Brain pericyte (primary cell): ENCODE data around the gene AK4.

ENCODE experiments used
- DNase-seq: peaks from one replicate; pipeline ENCODE4 v3.0.0-alpha.2; 2012; ENCODE audit warnings: low read depth, low spot score

The AK4 gene

DNA sequence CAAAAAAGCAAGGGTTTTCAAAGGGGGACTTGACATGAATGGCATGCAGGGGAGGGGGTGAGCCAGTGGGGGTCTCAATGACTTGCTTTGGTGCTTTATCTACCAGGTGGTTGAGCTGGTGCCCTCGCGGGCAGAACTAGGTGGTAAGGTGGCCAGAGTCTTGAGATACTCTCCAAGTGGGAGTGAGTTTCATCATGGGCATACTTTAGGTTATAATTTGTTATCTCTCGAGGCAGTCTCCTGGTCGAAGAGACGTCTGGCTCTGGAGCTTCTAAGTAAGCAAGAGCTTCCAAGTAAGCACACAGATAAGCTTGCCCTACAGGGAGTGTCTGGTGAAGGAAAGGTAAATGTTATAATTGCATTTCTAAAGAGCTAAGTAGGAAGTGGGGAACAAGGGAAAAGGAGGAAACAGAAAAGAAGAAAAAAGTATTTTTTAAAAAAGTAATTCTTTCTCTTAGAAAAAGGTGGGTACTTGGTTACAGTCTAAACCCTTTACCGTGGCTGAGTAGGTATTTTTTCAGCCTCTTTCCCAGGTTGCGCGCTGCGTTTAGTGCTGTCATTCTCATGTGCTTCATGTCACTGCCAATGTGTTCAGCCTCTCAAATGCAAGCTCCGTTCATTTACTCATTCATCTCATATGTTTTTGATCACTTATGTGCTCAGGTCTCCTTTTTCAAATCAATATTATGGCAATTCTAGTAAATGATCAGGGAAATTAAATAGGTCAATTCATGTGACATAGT, 129.8 kb downstream of the AK4 start:
- DNase-seq, result no peak

GRCh38 chr1:65278376-65279069, 130.5 kb downstream of the AK4 start:
- no peak for DNase-seq

DNA sequence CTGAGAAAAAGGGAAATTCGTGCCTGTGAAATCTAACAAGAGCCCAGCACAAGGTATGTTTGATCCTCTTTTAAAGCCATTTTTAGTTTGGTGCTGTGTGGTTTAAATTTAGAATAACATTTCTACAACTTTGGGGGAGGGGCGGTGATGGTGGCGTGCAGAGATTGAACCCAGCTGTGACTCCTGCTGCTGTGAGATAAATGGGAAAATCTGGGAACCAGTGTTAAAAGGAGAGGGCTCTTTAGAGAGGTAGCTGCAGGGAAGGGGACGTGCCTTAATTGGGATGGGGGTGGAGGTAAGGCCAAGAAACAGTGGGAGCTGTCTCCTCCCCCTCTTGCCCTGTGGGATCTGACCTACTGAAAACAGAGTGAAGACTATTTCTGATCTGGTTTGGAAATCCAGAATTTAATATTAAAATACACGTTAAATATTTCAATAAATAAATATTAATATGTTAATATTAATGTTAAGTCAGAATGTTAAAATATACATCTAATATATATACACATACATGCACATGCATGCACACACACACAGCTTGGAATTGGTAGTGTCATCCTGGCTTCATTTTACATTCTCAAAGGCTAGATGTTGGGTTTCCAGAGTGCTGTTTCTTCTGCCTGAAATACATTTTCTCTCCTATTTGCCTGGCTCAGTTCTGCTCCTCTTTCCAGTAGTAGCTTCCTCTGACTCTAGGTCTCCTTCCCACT, 131.2 kb downstream of the AK4 start:
- no peak for DNase-seq
